Measurements from ENCODE around the gene UVRAG.

DNA sequence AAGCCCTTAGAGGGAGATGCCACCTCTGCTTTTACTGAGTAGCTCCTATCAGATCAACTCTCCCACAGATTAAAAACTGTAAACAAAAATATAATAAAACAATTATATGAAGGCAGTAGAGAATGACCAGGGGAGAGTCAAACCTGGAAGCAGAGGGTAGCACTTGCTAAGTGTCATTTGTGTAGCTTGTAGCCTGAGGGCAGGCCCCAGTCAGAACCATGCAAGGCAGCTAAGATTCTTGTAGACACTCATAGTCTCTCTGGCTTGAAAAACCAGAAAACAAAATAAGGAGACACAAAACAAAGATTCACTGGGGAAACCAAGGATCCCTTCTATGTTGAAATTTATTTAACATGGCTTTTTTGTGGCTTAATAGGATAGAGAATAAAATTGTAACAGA is 280.9 kb downstream of the UVRAG start:
- no peak for TF ChIP-seq EP300 (IDR thresholded peaks at IDR 0.05; ENCODE audit: borderline replicate concordance)
- no peak for TF ChIP-seq EGR1 (IDR thresholded peaks at IDR 0.05)
- no peak for TF ChIP-seq TAF1 (IDR thresholded peaks at IDR 0.05; ENCODE audit: low read depth)
- no peak for TF ChIP-seq ZBTB7A (IDR thresholded peaks at IDR 0.05; ENCODE audit: low read depth)
- TF ChIP-seq YY1 (IDR thresholded peaks at IDR 0.05; ENCODE audit: low read depth) = no peak
- TF ChIP-seq CREB1 (IDR thresholded peaks at IDR 0.05; ENCODE audit: low read depth) = no peak
- TF ChIP-seq, protein P1, sequence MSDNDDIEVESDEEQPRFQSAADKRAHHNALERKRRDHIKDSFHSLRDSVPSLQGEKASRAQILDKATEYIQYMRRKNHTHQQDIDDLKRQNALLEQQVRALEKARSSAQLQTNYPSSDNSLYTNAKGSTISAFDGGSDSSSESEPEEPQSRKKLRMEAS (IDR thresholded peaks at IDR 0.05) = no peak
- no peak for TF ChIP-seq CEBPB (IDR thresholded peaks at IDR 0.05)
- TF ChIP-seq RAD21 (IDR thresholded peaks at IDR 0.05; ENCODE audit: low read depth) = no peak

All from Ishikawa (cell line).